MM.1S (cell line): ENCODE data around the gene SFXN1.

Source experiments
- CTCF ChIP-seq: fragments of 300-600 bp; sonication (generic); IDR thresholded peaks from 2 replicates; pipeline ENCODE4 v1.5.1; 2016; ENCODE audit warnings: antibody characterized with exemption, low read length, mixed read lengths
- EZH2 ChIP-seq: fragments of 300-600 bp; sonication (generic); optimal IDR thresholded peaks from 2 replicates; pipeline ENCODE3; 2017; ENCODE audit warnings: low read depth, mild to moderate bottlenecking, antibody characterized with exemption, low read length, mixed read lengths
- EZH2phosphoT487 ChIP-seq: fragments of 300-600 bp; sonication (generic); IDR thresholded peaks from 2 replicates; pipeline ENCODE4 v1.6.1; 2018; ENCODE audit warnings: antibody characterized with exemption, low read length

GRCh38 chr5:175465282-175465681, 13.1 kb upstream of the SFXN1 start:
- TF ChIP-seq CTCF = no peak
- TF ChIP-seq EZH2 = no peak
- TF ChIP-seq EZH2phosphoT487 = no peak
